WTC11 (cell line): ENCODE results near the gene GZMB. TPM values are rescaled to one million over a fixed set of nuclear protein-coding genes. Genes with fewer than 3 reads are reported as not detected.

Experiments used
- ATAC-seq: fragments of 200-7000 bp; cut with Tn5 transposase; 2 replicates; pipeline ENCODE4 v1.10.0; 2021; ENCODE audit warnings: mild to moderate bottlenecking, moderate library complexity
- CTCF ChIA-PET: fragments of 300-600 bp; sonication (Branson Sonifier 250); formaldehyde crosslinking; loops from one replicate; lab custom pipeline; 2021; ENCODE audit warnings: antibody characterized with exemption; lab: Charles Lee
- POLR2A ChIA-PET: fragments of 350-600 bp; sonication (Branson Sonifier 250); formaldehyde crosslinking; loops from one replicate; lab custom pipeline; 2021; ENCODE audit warnings: antibody characterized with exemption; lab: Charles Lee
- DNase-seq: peaks from one replicate; pipeline ENCODE4 v3.0.0; 2021; ENCODE audit warnings: low spot score
- H3K27ac Mint-ChIP-seq: 2 replicates; pipeline ENCODE4 v1.8.0; 2021; ENCODE audit warnings: mixed read lengths
- H3K27me3 Mint-ChIP-seq: 2 replicates; pipeline ENCODE4 v1.8.0; 2021; ENCODE audit warnings: low read depth, mild to moderate bottlenecking, moderate library complexity, mixed read lengths
- H3K36me3 Mint-ChIP-seq: 2 replicates; pipeline ENCODE4 v1.8.0; 2021; ENCODE audit warnings: mixed read lengths
- H3K4me1 Mint-ChIP-seq: 2 replicates; pipeline ENCODE4 v1.8.0; 2022; ENCODE audit warnings: mixed read lengths
- H3K4me3 Mint-ChIP-seq: 2 replicates; pipeline ENCODE4 v1.8.0; 2021; ENCODE audit warnings: mild to moderate bottlenecking, moderate library complexity, mixed read lengths
- H3K9me3 Mint-ChIP-seq: 2 replicates; pipeline ENCODE4 v1.8.0; 2021; ENCODE audit warnings: mixed read lengths
- CBFB ChIP-seq: sonication (generic); formaldehyde crosslinking; IDR thresholded peaks from 2 replicates; pipeline ENCODE4 v1.8.1; 2022; ENCODE audit warnings: mild to moderate bottlenecking, low read depth, missing genetic modification reagents
- E2F1 ChIP-seq: sonication (generic); formaldehyde crosslinking; IDR thresholded peaks from 2 replicates; pipeline ENCODE4 v1.8.0; 2022; ENCODE audit warnings: mild to moderate bottlenecking, missing genetic modification reagents
- FOXJ3 ChIP-seq: sonication (generic); formaldehyde crosslinking; IDR thresholded peaks from 2 replicates; pipeline ENCODE4 v1.9.0; 2021; ENCODE audit warnings: missing genetic modification reagents, mild to moderate bottlenecking, borderline replicate concordance
- JUN ChIP-seq: sonication (generic); formaldehyde crosslinking; IDR thresholded peaks from 2 replicates; pipeline ENCODE4 v1.8.0; 2023; ENCODE audit warnings: mild to moderate bottlenecking, missing genetic modification reagents
- NFATC4 ChIP-seq: fragments of 250-450 bp; sonication (Bioruptor Pico); IDR thresholded peaks from 2 replicates; pipeline ENCODE4 v1.9.0; 2021; ENCODE audit warnings: mild to moderate bottlenecking
- PRRX2 ChIP-seq: fragments of 250-450 bp; sonication (Bioruptor Pico); IDR thresholded peaks from 2 replicates; pipeline ENCODE4 v1.8.0; 2021; ENCODE audit warnings: mild to moderate bottlenecking
- SMAD4 ChIP-seq: sonication (generic); formaldehyde crosslinking; IDR thresholded peaks from 2 replicates; pipeline ENCODE4 v1.8.0; 2022; ENCODE audit warnings: mild to moderate bottlenecking, missing genetic modification reagents
- SP1 ChIP-seq: sonication (generic); formaldehyde crosslinking; conservative IDR thresholded peaks from 2 replicates; pipeline ENCODE4 v1.8.1; 2022; ENCODE audit warnings: missing genetic modification reagents
- STAT6 ChIP-seq: sonication (generic); formaldehyde crosslinking; conservative IDR thresholded peaks from 2 replicates; pipeline ENCODE4 v1.8.1; 2023; ENCODE audit warnings: mild to moderate bottlenecking, low read depth, missing genetic modification reagents, moderate library complexity
- ZNF232 ChIP-seq: sonication (generic); formaldehyde crosslinking; IDR thresholded peaks from 2 replicates; pipeline ENCODE4 v1.8.0; 2022; ENCODE audit warnings: mild to moderate bottlenecking, missing genetic modification reagents
- ZNF396 ChIP-seq: fragments of 250-450 bp; sonication (Bioruptor Pico); IDR thresholded peaks from 2 replicates; pipeline ENCODE4 v1.8.0; 2021; ENCODE audit warnings: mild to moderate bottlenecking, moderate library complexity, borderline replicate concordance
- total RNA-seq: library from RNA; stranded (reverse); gene quantifications from 3 replicates; pipeline ENCODE4 v1.2.3, GENCODE V29; 2021
- TF ChIP-seq, protein P1 (sequence below): sonication (generic); formaldehyde crosslinking; IDR thresholded peaks from 2 replicates; pipeline ENCODE4 v1.8.1; 2023; ENCODE audit warnings: mild to moderate bottlenecking, moderate library complexity, missing genetic modification reagents
- TF ChIP-seq, protein P2 (sequence below): sonication (generic); formaldehyde crosslinking; IDR thresholded peaks from 2 replicates; pipeline ENCODE4 v1.8.1; 2022; ENCODE audit warnings: mild to moderate bottlenecking, missing genetic modification reagents, moderate library complexity, borderline replicate concordance
- TF ChIP-seq, protein P3 (sequence below): sonication (generic); formaldehyde crosslinking; IDR thresholded peaks from 2 replicates; pipeline ENCODE4 v1.8.1; 2022; ENCODE audit warnings: missing genetic modification reagents, borderline replicate concordance
- TF ChIP-seq, protein P4 (sequence below): sonication (generic); formaldehyde crosslinking; IDR thresholded peaks from 2 replicates; pipeline ENCODE4 v1.8.1; 2022; ENCODE audit warnings: low read depth, missing genetic modification reagents, borderline replicate concordance
- TF ChIP-seq, protein P5 (sequence below): sonication (generic); formaldehyde crosslinking; conservative IDR thresholded peaks from 2 replicates; pipeline ENCODE4 v1.8.1; 2022; ENCODE audit warnings: mild to moderate bottlenecking, missing genetic modification reagents

Gene GZMB
- total RNA-seq, 1 experiment from 2014 or later, result 0.68 TPM

DNA sequence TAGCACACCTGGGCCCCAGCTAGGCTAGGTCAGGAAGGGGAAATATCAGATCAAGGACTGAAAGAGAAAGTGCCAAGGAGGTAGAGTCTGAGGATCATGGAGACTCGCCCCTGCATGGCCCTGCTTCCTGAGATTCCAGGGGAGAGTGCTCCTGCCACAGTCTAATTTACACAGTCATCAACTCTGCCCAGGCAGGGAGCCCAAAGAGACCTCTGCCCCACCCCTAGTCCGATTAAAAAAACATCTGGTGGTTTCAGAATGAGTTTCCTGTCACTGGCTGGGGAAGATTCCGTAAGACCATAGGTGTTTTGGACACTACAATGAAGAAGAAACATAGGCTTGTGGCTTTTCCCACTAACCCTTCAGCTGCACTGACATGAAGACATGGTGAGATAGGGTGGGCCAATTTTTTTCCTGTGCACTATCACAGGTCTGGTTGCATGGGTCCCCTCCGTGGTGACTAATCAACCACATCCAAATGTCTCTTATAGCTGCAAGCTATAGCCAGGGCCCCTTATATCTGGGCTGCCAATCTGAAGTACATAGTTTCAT is 31.5 kb upstream of the GZMB start (continued):
- no peak for TF ChIP-seq JUN (CRISPR knock-in tag)
- TF ChIP-seq NFATC4 (CRISPR knock-in tag), result no peak
- TF ChIP-seq, protein P1, sequence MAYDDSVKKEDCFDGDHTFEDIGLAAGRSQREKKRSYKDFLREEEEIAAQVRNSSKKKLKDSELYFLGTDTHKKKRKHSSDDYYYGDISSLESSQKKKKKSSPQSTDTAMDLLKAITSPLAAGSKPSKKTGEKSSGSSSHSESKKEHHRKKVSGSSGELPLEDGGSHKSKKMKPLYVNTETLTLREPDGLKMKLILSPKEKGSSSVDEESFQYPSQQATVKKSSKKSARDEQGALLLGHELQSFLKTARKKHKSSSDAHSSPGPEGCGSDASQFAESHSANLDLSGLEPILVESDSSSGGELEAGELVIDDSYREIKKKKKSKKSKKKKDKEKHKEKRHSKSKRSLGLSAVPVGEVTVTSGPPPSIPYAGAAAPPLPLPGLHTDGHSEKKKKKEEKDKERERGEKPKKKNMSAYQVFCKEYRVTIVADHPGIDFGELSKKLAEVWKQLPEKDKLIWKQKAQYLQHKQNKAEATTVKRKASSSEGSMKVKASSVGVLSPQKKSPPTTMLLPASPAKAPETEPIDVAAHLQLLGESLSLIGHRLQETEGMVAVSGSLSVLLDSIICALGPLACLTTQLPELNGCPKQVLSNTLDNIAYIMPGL (CRISPR knock-in tag), result no peak

- Mint-ChIP-seq H3K4me3 (no peak overlapping the region), H3K9me3 (peaks cover 5% of the 10 kb centered on the region; the same call in 1 of the 2 replicates), H3K27ac (no peak overlapping the region), H3K36me3 (no peaks in the 10 kb centered on the region), H3K4me1 (no peaks in the 10 kb centered on the region), H3K27me3 (no peaks in the 10 kb centered on the region; the same call in none of the 2 replicates)
- ATAC-seq (no peak), DNase-seq (no peak)
- CTCF ChIA-PET, result no interaction called here
- POLR2A ChIA-PET, result no interaction called here
- TF ChIP-seq, protein P2, sequence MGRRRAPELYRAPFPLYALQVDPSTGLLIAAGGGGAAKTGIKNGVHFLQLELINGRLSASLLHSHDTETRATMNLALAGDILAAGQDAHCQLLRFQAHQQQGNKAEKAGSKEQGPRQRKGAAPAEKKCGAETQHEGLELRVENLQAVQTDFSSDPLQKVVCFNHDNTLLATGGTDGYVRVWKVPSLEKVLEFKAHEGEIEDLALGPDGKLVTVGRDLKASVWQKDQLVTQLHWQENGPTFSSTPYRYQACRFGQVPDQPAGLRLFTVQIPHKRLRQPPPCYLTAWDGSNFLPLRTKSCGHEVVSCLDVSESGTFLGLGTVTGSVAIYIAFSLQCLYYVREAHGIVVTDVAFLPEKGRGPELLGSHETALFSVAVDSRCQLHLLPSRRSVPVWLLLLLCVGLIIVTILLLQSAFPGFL (CRISPR knock-in tag), result no peak
- TF ChIP-seq SMAD4 (CRISPR knock-in tag) (no peak), FOXJ3 (CRISPR knock-in tag) (no peak), SP1 (CRISPR knock-in tag) (no peak), ZNF396 (CRISPR knock-in tag) (no peak), ZNF232 (CRISPR knock-in tag) (no peak), E2F1 (CRISPR knock-in tag) (no peak), STAT6 (CRISPR knock-in tag) (no peak), PRRX2 (CRISPR knock-in tag) (no peak), CBFB (no peak)
- TF ChIP-seq, protein P3, sequence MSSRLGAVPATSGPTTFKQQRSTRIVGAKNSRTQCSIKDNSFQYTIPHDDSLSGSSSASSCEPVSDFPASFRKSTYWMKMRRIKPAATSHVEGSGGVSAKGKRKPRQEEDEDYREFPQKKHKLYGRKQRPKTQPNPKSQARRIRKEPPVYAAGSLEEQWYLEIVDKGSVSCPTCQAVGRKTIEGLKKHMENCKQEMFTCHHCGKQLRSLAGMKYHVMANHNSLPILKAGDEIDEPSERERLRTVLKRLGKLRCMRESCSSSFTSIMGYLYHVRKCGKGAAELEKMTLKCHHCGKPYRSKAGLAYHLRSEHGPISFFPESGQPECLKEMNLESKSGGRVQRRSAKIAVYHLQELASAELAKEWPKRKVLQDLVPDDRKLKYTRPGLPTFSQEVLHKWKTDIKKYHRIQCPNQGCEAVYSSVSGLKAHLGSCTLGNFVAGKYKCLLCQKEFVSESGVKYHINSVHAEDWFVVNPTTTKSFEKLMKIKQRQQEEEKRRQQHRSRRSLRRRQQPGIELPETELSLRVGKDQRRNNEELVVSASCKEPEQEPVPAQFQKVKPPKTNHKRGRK (CRISPR knock-in tag), result no peak
- TF ChIP-seq, protein P4, sequence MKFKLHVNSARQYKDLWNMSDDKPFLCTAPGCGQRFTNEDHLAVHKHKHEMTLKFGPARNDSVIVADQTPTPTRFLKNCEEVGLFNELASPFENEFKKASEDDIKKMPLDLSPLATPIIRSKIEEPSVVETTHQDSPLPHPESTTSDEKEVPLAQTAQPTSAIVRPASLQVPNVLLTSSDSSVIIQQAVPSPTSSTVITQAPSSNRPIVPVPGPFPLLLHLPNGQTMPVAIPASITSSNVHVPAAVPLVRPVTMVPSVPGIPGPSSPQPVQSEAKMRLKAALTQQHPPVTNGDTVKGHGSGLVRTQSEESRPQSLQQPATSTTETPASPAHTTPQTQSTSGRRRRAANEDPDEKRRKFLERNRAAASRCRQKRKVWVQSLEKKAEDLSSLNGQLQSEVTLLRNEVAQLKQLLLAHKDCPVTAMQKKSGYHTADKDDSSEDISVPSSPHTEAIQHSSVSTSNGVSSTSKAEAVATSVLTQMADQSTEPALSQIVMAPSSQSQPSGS, result no peak
- TF ChIP-seq, protein P5, sequence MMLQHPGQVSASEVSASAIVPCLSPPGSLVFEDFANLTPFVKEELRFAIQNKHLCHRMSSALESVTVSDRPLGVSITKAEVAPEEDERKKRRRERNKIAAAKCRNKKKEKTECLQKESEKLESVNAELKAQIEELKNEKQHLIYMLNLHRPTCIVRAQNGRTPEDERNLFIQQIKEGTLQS (CRISPR knock-in tag), result no peak
Measured at GRCh38 chr14:24664366-24664765, 30.4 kb upstream of the GZMB start.
